GM23248 (cell line): ENCODE data around the gene DACT3. TPM values are rescaled to one million over a fixed set of nuclear protein-coding genes. Genes with fewer than 3 reads are reported as not detected.

ENCODE experiments used
- DNase-seq: peaks from one replicate; pipeline ENCODE4 v3.0.0-alpha.2; 2015
- H2AFZ ChIP-seq: fragments of 200-600 bp; sonication (generic); 2 replicates; pipeline ENCODE4 v1.6.1; 2016; ENCODE audit warnings: antibody characterized with exemption
- H3F3A ChIP-seq: fragments of 200-600 bp; sonication (generic); 2 replicates; pipeline ENCODE4 v1.6.1; 2016; ENCODE audit warnings: mild to moderate bottlenecking, antibody characterized with exemption, mixed run types; ENCODE audit not compliant: insufficient read depth
- H3K27ac ChIP-seq: fragments of 200-600 bp; sonication (generic); 2 replicates; pipeline ENCODE4 v1.5.1; 2016; ENCODE audit warnings: mild to moderate bottlenecking
- H3K27me3 ChIP-seq: fragments of 200-600 bp; sonication (generic); replicated peaks from 2 replicates; pipeline ENCODE4 v1.6.1; 2016; ENCODE audit warnings: mild to moderate bottlenecking; ENCODE audit not compliant: insufficient read depth
- H3K36me3 ChIP-seq: fragments of 200-600 bp; sonication (generic); 2 replicates; pipeline ENCODE4 v1.6.1; 2016; ENCODE audit warnings: low read depth, mild to moderate bottlenecking
- H3K4me1 ChIP-seq: fragments of 200-600 bp; sonication (generic); 2 replicates; pipeline ENCODE4 v1.6.1; 2016; ENCODE audit warnings: mild to moderate bottlenecking; ENCODE audit not compliant: insufficient read depth
- H3K4me2 ChIP-seq: fragments of 200-600 bp; sonication (generic); one replicate; pipeline ENCODE4 v1.6.1; 2016; ENCODE audit warnings: mild to moderate bottlenecking; ENCODE audit not compliant: unreplicated experiment
- H3K4me3 ChIP-seq: fragments of 200-600 bp; sonication (generic); 2 replicates; pipeline ENCODE4 v1.5.1; 2016; ENCODE audit warnings: mild to moderate bottlenecking
- H3K79me2 ChIP-seq: fragments of 200-600 bp; sonication (generic); 2 replicates; pipeline ENCODE4 v1.6.1; 2016; ENCODE audit warnings: mild to moderate bottlenecking; ENCODE audit not compliant: insufficient read depth
- H3K9ac ChIP-seq: fragments of 200-600 bp; sonication (generic); 2 replicates; pipeline ENCODE4 v1.6.1; 2016; ENCODE audit warnings: mild to moderate bottlenecking
- H3K9me2 ChIP-seq: fragments of 200-600 bp; sonication (generic); 2 replicates; pipeline ENCODE4 v1.6.1; 2016; ENCODE audit warnings: mixed run types, mild to moderate bottlenecking, moderate library complexity; ENCODE audit not compliant: insufficient read depth
- H3K9me3 ChIP-seq: fragments of 200-600 bp; sonication (generic); one replicate; pipeline ENCODE4 v1.6.1; 2017; ENCODE audit warnings: low read depth
- H4K20me1 ChIP-seq: fragments of 200-600 bp; sonication (generic); 2 replicates; pipeline ENCODE4 v1.6.0; 2016; ENCODE audit not compliant: insufficient read depth
- EZH2 ChIP-seq: fragments of 200-600 bp; sonication (generic); IDR thresholded peaks from 2 replicates; pipeline ENCODE4 v1.6.1; 2018; ENCODE audit warnings: antibody characterized with exemption, mild to moderate bottlenecking; ENCODE audit not compliant: insufficient read depth, poor library complexity, severe bottlenecking
- EZH2phosphoT487 ChIP-seq: fragments of 200-600 bp; sonication (generic); IDR thresholded peaks from 2 replicates; pipeline ENCODE4 v1.6.1; 2018; ENCODE audit warnings: antibody characterized with exemption, moderate library complexity, mild to moderate bottlenecking, low read depth; ENCODE audit not compliant: insufficient read depth
- WGBS, 2 experiments: methylation state at CpG; one replicate each; pipeline ENCODE4 v1.1.6; 2015 to 2017; ENCODE audit warnings: low lambda C conversion rate in 2 of 2, low coverage in 1 of 2; ENCODE audit errors: missing lambda C conversion rate in 2 of 2; 5-methylcytosine and 5-hydroxymethylcytosine counted together
- in situ Hi-C: fragments of 300-500 bp; cut with MboI; formaldehyde crosslinking; loops from 2 replicates; pipeline ENCODE4 v1.15.0; 2020
- polyA plus RNA-seq: library from polyadenylated mRNA; unstranded; fragments of >200 nt; fragmentation: Nextera tagmentation; extraction: Ambion mirVana; gene quantifications from 2 replicates; pipeline ENCODE4 v1.2.1, GENCODE V29; 2016
- total RNA-seq: library from RNA; depleted of rRNA; stranded (reverse); fragments of >200 nt; shearing (Covaris generic); gene quantifications from 2 replicates; pipeline ENCODE4 v1.2.3, GENCODE V29; 2014

DACT3 gene
- total and polyA plus RNA-seq, 2 experiments from 2014 or later = 0.66 to 7.1 TPM

DNA sequence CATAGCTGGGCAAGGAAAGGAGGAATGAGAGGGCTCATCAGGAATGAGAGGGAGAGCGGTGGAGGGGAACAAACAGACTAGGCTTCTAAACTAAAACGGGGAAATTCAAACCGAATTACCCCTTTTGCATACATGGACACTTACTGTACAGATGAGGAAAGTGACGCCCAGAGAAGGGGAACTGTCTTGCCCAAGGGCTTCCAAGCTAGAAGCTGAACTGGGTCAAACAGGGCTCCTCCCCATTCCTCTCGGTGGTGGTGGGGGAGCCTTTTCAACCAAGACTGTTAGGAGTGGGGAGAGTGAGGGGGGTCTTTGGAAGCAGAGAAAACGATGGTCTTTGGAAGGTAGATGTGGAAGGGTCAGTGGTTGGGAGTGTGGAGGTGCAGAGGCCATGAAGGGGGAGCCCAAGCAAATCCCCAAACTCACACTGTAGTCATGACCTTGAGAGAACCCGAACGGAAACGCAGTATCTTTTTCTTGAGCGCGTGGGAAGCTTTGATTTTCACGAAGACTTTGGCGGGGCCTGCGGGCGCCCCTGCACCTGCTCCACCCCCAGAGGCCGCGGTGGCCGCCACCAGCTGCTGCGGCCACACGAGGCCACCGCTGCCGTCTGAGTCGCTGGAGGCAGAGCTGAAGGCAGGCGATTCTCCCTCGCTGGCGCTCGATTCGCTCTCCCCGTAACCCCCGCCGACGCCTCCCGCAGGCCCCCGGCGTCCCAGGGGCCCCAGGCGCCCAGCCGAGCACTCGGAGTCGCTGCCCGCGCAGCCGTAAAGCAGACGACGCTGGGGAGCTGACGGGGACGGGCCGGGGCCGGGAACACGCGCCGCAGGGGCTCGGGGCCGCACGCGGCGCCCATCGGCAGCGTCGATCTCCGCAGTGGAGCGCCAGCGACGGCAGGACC lies 12.7 kb downstream of the DACT3 start:
- H3K4me1 ChIP-seq = no peaks in the 10 kb centered on the region
- no peak overlapping the region for H3K4me2 ChIP-seq
- H3K9ac ChIP-seq = no peak overlapping the region
- no peaks in the 10 kb centered on the region for H3K9me2 ChIP-seq
- no peaks in the 10 kb centered on the region for H3K27me3 ChIP-seq
- no peak for DNase-seq
- no peaks in the 10 kb centered on the region for H3K36me3 ChIP-seq
- H3K27ac ChIP-seq = no peak overlapping the region
- in situ Hi-C loops = no loop called here
- H2AFZ ChIP-seq = no peak overlapping the region
- no peak for TF ChIP-seq EZH2
- TF ChIP-seq EZH2phosphoT487 = no peak
- no peaks in the 10 kb centered on the region for H4K20me1 ChIP-seq
- H3K9me3 ChIP-seq = no peaks in the 10 kb centered on the region
- H3F3A ChIP-seq = no peaks in the 10 kb centered on the region
- WGBS, 2 experiments = 89 to 93% methylated on average over 26 to 63 of the region's 63 CpGs
- no peak overlapping the region for H3K4me3 ChIP-seq
- no peaks in the 10 kb centered on the region for H3K79me2 ChIP-seq

DNA sequence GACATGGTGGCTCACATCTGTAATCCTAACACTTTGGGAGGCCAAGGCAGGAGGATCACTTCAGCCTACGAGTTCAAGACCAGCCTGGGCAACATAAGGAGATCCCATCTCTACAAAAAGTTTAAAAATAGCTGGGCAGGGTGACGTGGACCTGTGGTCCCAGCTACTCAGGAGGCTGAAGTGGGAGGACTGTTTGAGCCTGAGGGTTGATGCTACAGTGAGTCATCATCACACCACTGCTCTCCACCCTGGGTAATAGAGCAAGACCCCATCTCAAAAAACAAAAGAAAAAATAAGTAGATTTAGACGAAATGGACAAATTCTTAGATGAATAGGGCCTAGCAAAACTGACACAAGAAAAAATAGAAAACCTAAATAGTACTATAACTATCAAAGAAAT lies 14.6 kb downstream of the DACT3 start:
- Histone ChIP-seq H3K4me3 (no peak overlapping the region), H3K27me3 (no peaks in the 10 kb centered on the region), H3K4me1 (no peaks in the 10 kb centered on the region), H2AFZ (no peak overlapping the region), H3K79me2 (no peaks in the 10 kb centered on the region), H3K9ac (no peak overlapping the region), H3K9me2 (no peaks in the 10 kb centered on the region), H4K20me1 (no peaks in the 10 kb centered on the region), H3F3A (no peaks in the 10 kb centered on the region), H3K4me2 (no peak overlapping the region), H3K27ac (no peak overlapping the region), H3K9me3 (no peaks in the 10 kb centered on the region), H3K36me3 (no peaks in the 10 kb centered on the region)
- 61 to 73% methylated on average over 3 of the region's 3 CpGs for WGBS, 2 experiments
- in situ Hi-C loops = no loop called here
- DNase-seq = no peak
- no peak for TF ChIP-seq EZH2
- no peak for TF ChIP-seq EZH2phosphoT487

DNA sequence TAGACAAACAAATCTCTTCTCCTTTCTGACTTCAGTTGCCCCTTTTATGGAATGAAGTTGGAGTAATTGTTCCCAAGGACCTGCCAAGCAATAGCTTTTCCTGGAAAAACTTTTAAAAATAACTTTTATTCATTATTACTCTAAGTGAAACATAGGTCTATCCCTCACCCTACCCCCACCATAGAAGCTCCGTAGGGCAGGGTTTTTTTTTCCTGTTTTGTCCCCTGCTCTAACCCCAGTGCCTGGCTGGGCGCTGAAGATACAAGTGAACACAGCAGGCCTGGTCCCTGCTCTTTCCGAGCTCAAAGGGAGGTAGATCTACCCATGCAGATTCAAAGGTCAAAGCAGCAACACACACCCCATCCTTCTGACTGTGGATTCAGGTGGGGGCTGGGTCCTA lies 16.3 kb downstream of the DACT3 start:
- no peak overlapping the region for H3K9ac ChIP-seq
- H3K4me2 ChIP-seq = no peak overlapping the region
- no peaks in the 10 kb centered on the region for H3F3A ChIP-seq
- no peaks in the 10 kb centered on the region for H3K9me3 ChIP-seq
- no peaks in the 10 kb centered on the region for H3K27me3 ChIP-seq
- no peak for DNase-seq
- no peaks in the 10 kb centered on the region for H3K79me2 ChIP-seq
- WGBS, 2 experiments = 22 to 38% methylated on average over 3 of the region's 3 CpGs
- no peaks in the 10 kb centered on the region for H3K9me2 ChIP-seq
- no peak overlapping the region for H3K27ac ChIP-seq
- no peak for TF ChIP-seq EZH2
- no peak for TF ChIP-seq EZH2phosphoT487
- no peak overlapping the region for H2AFZ ChIP-seq
- H3K4me3 ChIP-seq = no peak overlapping the region
- H4K20me1 ChIP-seq = no peaks in the 10 kb centered on the region
- in situ Hi-C loops = no loop called here
- no peaks in the 10 kb centered on the region for H3K4me1 ChIP-seq
- no peaks in the 10 kb centered on the region for H3K36me3 ChIP-seq

DNA sequence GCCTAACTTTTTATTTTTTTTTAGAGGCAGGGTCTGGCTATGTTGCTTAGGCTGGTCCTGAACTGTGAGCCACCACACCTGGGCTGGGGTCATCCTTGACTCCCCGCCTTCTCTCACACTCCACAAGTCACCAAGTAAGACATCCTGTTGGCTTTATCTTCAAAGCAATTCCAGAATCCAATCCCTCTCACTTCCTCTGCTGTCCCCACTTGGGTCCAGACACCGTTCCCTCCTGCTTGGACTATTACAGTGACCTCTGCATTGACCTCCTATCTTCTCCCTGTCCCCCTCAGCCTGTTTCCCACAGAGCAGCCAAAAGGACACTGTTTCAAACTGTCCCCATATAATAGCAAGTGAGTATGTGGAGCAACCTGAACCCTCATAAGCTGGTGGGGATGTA lies 20.3 kb downstream of the DACT3 start:
- no peaks in the 10 kb centered on the region for H3K36me3 ChIP-seq
- no peaks in the 10 kb centered on the region for H4K20me1 ChIP-seq
- H3K79me2 ChIP-seq = no peaks in the 10 kb centered on the region
- no peaks in the 10 kb centered on the region for H3K27me3 ChIP-seq
- WGBS, 2 experiments = 97 to 100% methylated on average over 2 of the region's 2 CpGs
- 0 out of 2 replicates have a peak, but pooled peaks cover 8% of the 10 kb centered on the region for H3F3A ChIP-seq
- no peak overlapping the region for H2AFZ ChIP-seq
- no peak overlapping the region for H3K4me2 ChIP-seq
- no peaks in the 10 kb centered on the region for H3K9me2 ChIP-seq
- no peak overlapping the region for H3K27ac ChIP-seq
- TF ChIP-seq EZH2 = no peak
- TF ChIP-seq EZH2phosphoT487 = no peak
- no peak overlapping the region for H3K9ac ChIP-seq
- in situ Hi-C loops = no loop called here
- no peaks in the 10 kb centered on the region for H3K9me3 ChIP-seq
- DNase-seq = no peak
- H3K4me1 ChIP-seq = no peaks in the 10 kb centered on the region
- no peak overlapping the region for H3K4me3 ChIP-seq
